Measurements from ENCODE around the gene ESR2.

ESR2 gene

GRCh38 chr14:64060199-64060545, 234.0 kb downstream of the ESR2 start:
- Histone ChIP-seq H2AFZ (no peak overlapping the region), H3K36me3 (ENCODE audit: control insufficient read depth, insufficient read depth, low read length) (no peaks in the 10 kb centered on the region), H3K79me2 (no peaks in the 10 kb centered on the region), H3K27me3 (ENCODE audit: control insufficient read depth, insufficient read depth, low read length) (no peaks in the 10 kb centered on the region), H3K9ac (no peak overlapping the region), H3K9me3 (ENCODE audit: control insufficient read depth, low read length) (no peaks in the 10 kb centered on the region), H3K27ac (no peak overlapping the region), H3K4me1 (no peaks in the 10 kb centered on the region), H3K4me3 (ENCODE audit: low read depth, low read length) (no peak overlapping the region), H3K4me2 (ENCODE audit: low read length) (no peak overlapping the region)
- no peak for TF ChIP-seq CTCF (IDR thresholded peaks at IDR 0.05)

DNA sequence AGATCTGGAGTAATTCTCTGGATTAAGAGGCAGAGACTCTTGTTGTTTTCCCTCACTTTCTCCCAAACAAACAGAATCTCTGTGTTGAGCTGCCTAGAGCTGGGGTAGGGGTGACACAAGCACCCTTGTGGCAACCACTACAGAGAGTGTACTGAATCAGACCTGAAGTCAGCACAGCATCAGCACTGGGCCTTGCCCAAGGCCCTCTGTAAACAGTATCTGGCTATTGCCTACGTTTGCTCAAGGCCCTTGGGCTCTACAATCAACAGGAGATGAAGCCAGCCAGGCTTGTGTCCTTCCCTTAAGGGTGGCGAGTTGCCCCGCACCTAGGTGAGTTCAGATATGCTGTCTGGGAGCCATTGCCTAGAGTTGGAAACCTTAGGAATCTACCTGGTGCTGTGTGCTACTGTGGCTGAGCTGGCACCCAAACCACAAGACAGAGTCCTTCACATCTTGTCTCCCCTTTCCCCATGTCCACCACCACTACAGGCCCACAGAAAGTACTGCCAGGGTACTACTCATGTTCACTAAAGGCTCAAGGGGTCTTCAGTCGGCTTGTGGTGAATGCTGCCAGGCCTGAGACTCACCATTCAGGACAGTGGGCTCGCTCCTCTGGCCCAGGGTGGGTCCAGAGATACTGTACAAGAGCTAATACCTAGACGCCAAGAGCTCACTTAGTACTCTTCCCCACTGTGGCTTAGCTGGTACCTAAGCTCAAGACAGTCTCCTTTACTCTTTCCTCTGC, 234.5 kb downstream of the ESR2 start:
- no peaks in the 10 kb centered on the region for H3K79me2 ChIP-seq
- no peak overlapping the region for H3K9ac ChIP-seq
- H3K4me3 ChIP-seq (ENCODE audit: low read depth, low read length): no peak overlapping the region
- no peak overlapping the region for H2AFZ ChIP-seq
- H3K4me1 ChIP-seq: no peaks in the 10 kb centered on the region
- no peaks in the 10 kb centered on the region for H3K27me3 ChIP-seq (ENCODE audit: control insufficient read depth, insufficient read depth, low read length)
- no peak overlapping the region for H3K4me2 ChIP-seq (ENCODE audit: low read length)
- H3K9me3 ChIP-seq (ENCODE audit: control insufficient read depth, low read length): no peaks in the 10 kb centered on the region
- H3K36me3 ChIP-seq (ENCODE audit: control insufficient read depth, insufficient read depth, low read length): no peaks in the 10 kb centered on the region
- no peak overlapping the region for H3K27ac ChIP-seq
- no peak for TF ChIP-seq CTCF (IDR thresholded peaks at IDR 0.05)

DNA sequence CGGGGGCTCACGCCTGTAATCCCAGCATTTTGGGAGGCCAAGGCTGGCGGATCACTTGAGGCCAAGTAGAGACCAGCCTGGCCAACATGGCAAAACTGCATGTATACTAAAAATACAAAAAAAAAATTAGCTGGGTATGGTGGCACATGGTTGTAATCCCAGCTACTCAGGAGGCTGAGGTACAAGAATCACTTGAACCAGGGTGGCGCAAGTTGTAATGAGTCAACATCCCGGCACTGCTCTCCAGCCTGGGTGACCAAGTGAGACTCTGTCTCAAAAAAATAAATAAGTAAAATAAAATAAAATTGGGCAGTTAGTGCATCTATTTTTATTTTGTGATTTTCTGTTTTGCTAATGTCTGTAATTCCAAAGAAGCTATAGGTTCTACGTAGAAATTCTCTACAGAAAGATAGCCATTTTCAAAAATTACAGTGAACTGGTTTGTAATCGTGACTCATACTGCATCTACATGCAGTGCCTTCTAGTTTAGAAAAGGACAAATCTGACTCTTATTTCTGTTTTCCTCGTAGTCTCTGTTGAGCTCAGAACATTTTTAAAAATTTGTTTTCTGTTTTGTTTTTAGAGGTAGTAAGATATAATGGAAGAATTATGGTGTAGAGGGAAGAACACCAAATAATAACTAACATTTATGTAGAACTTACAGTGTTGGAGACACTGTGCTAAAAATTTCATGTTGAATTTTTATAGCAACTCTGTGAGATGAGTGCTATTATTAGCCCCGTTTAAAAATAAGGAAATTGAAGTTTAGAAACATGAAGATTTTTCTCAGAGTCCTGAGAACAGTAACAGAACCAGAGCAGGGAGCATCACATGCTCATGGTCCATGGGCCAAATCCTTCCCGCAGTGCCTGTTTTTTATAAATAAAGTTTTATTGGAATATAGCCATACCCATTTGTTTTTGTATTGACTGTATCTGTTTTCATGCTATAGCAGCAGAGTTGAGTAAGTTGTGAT, 240.2 kb downstream of the ESR2 start:
- no peaks in the 10 kb centered on the region for H3K36me3 ChIP-seq (ENCODE audit: control insufficient read depth, insufficient read depth, low read length)
- H3K27ac ChIP-seq: no peak overlapping the region
- no peaks in the 10 kb centered on the region for H3K79me2 ChIP-seq
- H2AFZ ChIP-seq: no peak overlapping the region
- H3K9ac ChIP-seq: no peak overlapping the region
- H3K9me3 ChIP-seq (ENCODE audit: control insufficient read depth, low read length): no peaks in the 10 kb centered on the region
- H3K4me2 ChIP-seq (ENCODE audit: low read length): no peak overlapping the region
- no peak overlapping the region for H3K4me3 ChIP-seq (ENCODE audit: low read depth, low read length)
- no peaks in the 10 kb centered on the region for H3K4me1 ChIP-seq
- no peaks in the 10 kb centered on the region for H3K27me3 ChIP-seq (ENCODE audit: control insufficient read depth, insufficient read depth, low read length)
- TF ChIP-seq CTCF (IDR thresholded peaks at IDR 0.05): no peak

DNA sequence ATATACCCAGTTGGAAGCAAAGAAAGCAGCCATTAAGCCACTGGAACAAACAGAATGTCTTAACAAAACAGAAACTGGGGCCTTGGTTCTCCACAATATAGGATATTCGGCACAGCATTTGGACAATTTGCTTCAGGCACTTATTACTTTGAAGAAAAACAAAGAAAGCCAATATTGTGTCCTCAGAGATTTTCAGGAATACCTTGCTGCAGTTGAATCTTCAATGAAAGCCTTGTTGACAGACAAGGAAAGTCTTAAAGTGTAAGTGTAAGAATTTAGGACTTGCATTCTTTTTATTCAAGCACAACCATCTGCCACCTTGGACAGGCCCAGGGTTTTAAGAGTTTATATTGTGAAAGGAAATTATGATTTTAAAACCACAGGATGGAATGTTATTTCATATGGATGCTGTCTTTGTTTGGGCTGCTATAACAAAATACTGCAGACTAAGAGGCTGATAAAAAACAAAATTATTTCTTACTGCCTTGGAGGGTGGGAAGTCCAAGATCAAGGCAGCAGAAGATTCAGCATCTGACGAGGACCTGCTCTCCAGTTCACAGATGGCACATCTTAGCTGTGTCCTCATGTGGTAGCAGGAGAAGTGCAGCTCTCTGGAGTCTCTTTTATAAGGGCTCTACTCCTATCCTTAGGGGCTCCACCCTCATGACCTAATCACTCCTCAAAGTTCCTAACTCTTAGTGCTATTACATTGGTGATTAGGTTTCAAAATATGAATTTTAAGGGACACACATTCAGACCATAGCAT, 244.4 kb downstream of the ESR2 start:
- H3K4me2 ChIP-seq (ENCODE audit: low read length): no peak overlapping the region
- H3K27ac ChIP-seq: no peak overlapping the region
- no peaks in the 10 kb centered on the region for H3K36me3 ChIP-seq (ENCODE audit: control insufficient read depth, insufficient read depth, low read length)
- no peaks in the 10 kb centered on the region for H3K4me1 ChIP-seq
- H3K9me3 ChIP-seq (ENCODE audit: control insufficient read depth, low read length): no peaks in the 10 kb centered on the region
- no peaks in the 10 kb centered on the region for H3K79me2 ChIP-seq
- no peak overlapping the region for H2AFZ ChIP-seq
- no peak for TF ChIP-seq CTCF (IDR thresholded peaks at IDR 0.05)
- H3K4me3 ChIP-seq (ENCODE audit: low read depth, low read length): no peak overlapping the region
- H3K9ac ChIP-seq: no peak overlapping the region
- H3K27me3 ChIP-seq (ENCODE audit: control insufficient read depth, insufficient read depth, low read length): no peaks in the 10 kb centered on the region
